ENCODE results near the gene FKBP2.
A peak's percentile ranks its signal among the peaks of the same experiment; 100 is the strongest.

DNA sequence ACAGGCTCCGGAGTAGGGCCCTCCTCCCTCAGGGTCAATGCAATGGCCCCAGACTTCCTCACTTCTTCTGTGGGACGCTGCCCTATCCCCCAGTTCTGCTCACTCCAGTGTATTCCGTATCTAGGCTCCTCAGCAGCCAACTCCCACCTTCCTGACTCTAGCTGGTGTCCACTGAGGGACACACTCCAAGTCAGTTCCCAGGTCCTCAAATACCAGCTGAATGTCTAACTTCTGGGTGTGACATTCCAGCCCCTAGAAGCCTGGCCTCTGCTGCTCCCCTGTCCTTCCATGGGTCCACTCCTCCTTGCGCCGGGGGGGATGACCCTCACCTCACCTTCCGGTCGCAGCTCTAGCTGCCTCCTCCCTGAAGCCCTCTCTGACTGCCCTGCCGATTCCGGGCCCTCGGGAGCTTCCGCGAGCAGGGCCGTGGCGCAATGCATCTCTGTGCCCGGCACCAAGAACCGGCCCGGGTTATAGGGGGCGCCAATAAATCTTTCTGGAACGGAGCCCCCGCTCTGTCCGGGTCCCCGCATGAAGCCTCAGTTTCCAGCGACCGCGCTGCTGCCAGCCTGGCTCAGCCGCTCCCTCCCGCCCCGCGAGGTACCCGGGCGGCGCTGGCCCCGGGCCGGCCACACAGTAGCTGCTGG, 28.1 kb downstream of the FKBP2 start:
- TF ChIP-seq POLR2AphosphoS5 (IDR thresholded peaks at IDR 0.05; ENCODE audit: low read depth) (no peak; the same call in 1 of the 2 replicates), GABPA (IDR thresholded peaks at IDR 0.05; ENCODE audit: low read depth) (0 out of 2 replicates have a peak, but pooled peaks have one; percentile 43)
- TF ChIP-seq, protein P1, sequence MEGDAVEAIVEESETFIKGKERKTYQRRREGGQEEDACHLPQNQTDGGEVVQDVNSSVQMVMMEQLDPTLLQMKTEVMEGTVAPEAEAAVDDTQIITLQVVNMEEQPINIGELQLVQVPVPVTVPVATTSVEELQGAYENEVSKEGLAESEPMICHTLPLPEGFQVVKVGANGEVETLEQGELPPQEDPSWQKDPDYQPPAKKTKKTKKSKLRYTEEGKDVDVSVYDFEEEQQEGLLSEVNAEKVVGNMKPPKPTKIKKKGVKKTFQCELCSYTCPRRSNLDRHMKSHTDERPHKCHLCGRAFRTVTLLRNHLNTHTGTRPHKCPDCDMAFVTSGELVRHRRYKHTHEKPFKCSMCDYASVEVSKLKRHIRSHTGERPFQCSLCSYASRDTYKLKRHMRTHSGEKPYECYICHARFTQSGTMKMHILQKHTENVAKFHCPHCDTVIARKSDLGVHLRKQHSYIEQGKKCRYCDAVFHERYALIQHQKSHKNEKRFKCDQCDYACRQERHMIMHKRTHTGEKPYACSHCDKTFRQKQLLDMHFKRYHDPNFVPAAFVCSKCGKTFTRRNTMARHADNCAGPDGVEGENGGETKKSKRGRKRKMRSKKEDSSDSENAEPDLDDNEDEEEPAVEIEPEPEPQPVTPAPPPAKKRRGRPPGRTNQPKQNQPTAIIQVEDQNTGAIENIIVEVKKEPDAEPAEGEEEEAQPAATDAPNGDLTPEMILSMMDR (IDR thresholded peaks at IDR 0.05; ENCODE audit: insufficient read depth, low read length), result no peak
- TF ChIP-seq, protein P2, sequence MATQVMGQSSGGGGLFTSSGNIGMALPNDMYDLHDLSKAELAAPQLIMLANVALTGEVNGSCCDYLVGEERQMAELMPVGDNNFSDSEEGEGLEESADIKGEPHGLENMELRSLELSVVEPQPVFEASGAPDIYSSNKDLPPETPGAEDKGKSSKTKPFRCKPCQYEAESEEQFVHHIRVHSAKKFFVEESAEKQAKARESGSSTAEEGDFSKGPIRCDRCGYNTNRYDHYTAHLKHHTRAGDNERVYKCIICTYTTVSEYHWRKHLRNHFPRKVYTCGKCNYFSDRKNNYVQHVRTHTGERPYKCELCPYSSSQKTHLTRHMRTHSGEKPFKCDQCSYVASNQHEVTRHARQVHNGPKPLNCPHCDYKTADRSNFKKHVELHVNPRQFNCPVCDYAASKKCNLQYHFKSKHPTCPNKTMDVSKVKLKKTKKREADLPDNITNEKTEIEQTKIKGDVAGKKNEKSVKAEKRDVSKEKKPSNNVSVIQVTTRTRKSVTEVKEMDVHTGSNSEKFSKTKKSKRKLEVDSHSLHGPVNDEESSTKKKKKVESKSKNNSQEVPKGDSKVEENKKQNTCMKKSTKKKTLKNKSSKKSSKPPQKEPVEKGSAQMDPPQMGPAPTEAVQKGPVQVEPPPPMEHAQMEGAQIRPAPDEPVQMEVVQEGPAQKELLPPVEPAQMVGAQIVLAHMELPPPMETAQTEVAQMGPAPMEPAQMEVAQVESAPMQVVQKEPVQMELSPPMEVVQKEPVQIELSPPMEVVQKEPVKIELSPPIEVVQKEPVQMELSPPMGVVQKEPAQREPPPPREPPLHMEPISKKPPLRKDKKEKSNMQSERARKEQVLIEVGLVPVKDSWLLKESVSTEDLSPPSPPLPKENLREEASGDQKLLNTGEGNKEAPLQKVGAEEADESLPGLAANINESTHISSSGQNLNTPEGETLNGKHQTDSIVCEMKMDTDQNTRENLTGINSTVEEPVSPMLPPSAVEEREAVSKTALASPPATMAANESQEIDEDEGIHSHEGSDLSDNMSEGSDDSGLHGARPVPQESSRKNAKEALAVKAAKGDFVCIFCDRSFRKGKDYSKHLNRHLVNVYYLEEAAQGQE (IDR thresholded peaks at IDR 0.05; ENCODE audit: insufficient replicate concordance, low read depth), result peak; percentile 12
